Activated CD4-positive, alpha-beta T cell treated with anti-CD3 and anti-CD28 coated beads, Interleukin-2, amount 50 U/mL, for 4 hours (primary cell): Measurements from ENCODE around the gene GTF3C1.

ENCODE experiments used
- DNase-seq, 2 experiments: peaks; one replicate each; pipeline ENCODE4 v3.0.0-alpha.2; 2020

Gene GTF3C1

DNA sequence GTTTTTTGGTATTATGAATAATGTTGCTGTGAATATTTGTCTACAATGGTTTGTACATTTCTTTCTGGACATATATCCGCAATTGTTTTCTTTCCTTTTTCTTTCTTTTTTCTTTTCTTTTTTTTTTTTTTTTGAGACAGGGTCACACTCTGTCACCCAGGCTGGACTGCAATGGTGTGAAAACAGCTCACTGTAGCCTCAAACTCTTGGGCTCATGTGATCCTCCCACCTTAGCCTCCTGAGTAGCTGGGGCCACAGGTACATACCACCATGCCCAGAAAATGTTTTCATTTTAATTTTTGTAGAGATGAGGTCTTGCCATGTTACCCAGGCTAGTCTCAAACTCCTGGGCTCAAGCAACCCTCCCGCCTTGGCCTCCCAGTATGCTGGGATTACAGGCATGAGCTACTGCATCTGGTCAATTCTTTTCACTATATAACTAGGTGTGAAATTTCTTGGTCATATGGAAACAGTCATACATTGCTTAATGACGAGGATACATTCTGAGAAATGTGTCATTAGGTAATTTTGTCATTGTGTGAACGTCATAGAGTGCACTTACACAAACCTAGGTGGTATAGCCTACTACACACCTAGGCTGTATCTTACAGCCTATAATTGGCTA lies 132.6 kb downstream of the GTF3C1 start:
- DNase-seq, result no peak

DNA sequence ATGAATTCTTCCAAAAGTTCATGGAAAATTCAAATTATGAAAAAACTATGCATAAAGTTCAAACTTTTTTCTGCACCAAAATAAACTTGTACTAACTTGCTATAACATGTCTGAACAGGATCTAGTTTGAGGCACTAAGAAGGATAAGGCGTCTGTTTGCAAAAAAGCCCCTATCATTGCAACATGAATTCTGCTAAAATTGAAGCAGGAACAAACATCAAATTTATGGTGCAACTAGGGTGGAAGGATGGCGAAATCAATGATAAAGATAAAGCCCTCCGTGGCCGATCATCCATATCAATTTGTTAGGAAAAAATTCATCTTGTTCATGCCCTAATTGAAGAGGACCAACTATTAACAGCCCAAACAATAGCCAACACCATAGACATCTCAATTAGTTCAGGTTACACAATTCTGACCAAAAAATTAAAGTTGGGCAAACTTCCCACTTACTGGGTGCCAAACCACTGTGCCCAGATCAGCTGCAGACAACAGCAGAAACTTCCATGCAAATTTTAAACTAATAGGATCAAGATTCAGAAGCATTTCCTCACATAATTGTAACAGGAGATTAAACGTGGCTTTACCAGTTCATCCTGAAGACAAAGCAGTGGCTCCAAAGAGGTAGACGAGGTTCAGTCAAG lies 134.8 kb downstream of the GTF3C1 start:
- no peak for DNase-seq

DNA sequence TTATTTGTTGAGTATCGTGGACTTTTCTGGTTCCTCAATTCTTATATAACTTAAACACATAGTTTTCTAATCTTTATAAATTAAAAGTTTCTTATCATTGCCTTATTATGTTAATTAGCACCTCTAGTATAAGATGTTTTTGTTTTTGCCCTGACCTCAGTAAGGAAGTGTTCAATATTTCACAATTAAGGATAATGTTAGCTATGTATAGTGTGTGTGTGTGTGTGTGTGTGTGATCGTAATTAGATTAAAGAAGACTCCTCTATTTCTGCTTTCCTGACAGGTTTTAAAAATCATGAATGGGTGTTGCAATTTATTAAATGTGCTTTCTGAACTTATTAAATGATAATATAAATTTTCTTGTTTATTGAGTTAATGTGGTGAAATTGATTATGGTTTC lies 135.8 kb downstream of the GTF3C1 start:
- DNase-seq, result no peak

GRCh38 chr16:27410761-27411160 lies 139.0 kb downstream of the GTF3C1 start:
- no peak for DNase-seq
